RWPE2 (cell line): ENCODE data around the gene CDH16.

Experiments used
- ATAC-seq: fragments of 200-7000 bp; cut with Tn5 transposase; 3 replicates; pipeline ENCODE4 v1.9.1; 2021; ENCODE audit warnings: low read depth
- DNase-seq: peaks from one replicate; pipeline ENCODE4 v3.0.0-alpha.2; 2020; ENCODE audit warnings: low spot score
- H3K27ac ChIP-seq: fragments of 450-650 bp; 2 replicates; pipeline ENCODE4 v1.5.1; 2017; ENCODE audit warnings: mild to moderate bottlenecking; ENCODE audit not compliant: poor library complexity, severe bottlenecking
- H3K27me3 ChIP-seq: fragments of 250-450 bp; sonication (Bioruptor Pico); 2 replicates; pipeline ENCODE4 v1.5.1; 2021; ENCODE audit warnings: mild to moderate bottlenecking, moderate library complexity; ENCODE audit not compliant: insufficient read depth, poor library complexity, severe bottlenecking
- H3K36me3 ChIP-seq: fragments of 250-450 bp; sonication (Bioruptor Pico); 2 replicates; pipeline ENCODE4 v1.5.1; 2020; ENCODE audit warnings: low read depth, mild to moderate bottlenecking, moderate library complexity
- H3K4me1 ChIP-seq: fragments of 250-450 bp; sonication (Bioruptor Pico); 2 replicates; pipeline ENCODE4 v1.5.1; 2021; ENCODE audit warnings: mild to moderate bottlenecking, moderate library complexity; ENCODE audit not compliant: insufficient read depth, poor library complexity, severe bottlenecking
- H3K4me3 ChIP-seq: fragments of 250-450 bp; sonication (Bioruptor Pico); 2 replicates; pipeline ENCODE4 v1.5.1; 2021; ENCODE audit warnings: mild to moderate bottlenecking, moderate library complexity; ENCODE audit not compliant: severe bottlenecking
- H3K9me3 ChIP-seq: fragments of 250-450 bp; sonication (Bioruptor Pico); 2 replicates; pipeline ENCODE4 v1.5.1; 2021; ENCODE audit warnings: mild to moderate bottlenecking, moderate library complexity; ENCODE audit not compliant: severe bottlenecking
- CTCF ChIP-seq: fragments of 450-650 bp; IDR thresholded peaks from one replicate; pipeline ENCODE4 v1.5.1; 2017; ENCODE audit warnings: mild to moderate bottlenecking, moderate library complexity; ENCODE audit not compliant: poor library complexity, severe bottlenecking

The CDH16 gene

GRCh38 chr16:66882702-66883101 is 36.0 kb downstream of the CDH16 start:
- Histone ChIP-seq H3K4me3 (no peak overlapping the region), H3K36me3 (peaks cover 49% of the 10 kb centered on the region), H3K27me3 (no peaks in the 10 kb centered on the region), H3K4me1 (peaks cover 6% of the 10 kb centered on the region), H3K9me3 (no peaks in the 10 kb centered on the region), H3K27ac (no peak overlapping the region)
- DNase-seq (no peak), ATAC-seq (no peak)
- TF ChIP-seq CTCF = no peak

- Histone ChIP-seq H3K4me3 (no peak overlapping the region), H3K36me3 (peaks cover 45% of the 10 kb centered on the region), H3K27me3 (no peaks in the 10 kb centered on the region), H3K9me3 (no peaks in the 10 kb centered on the region), H3K4me1 (peaks cover 6% of the 10 kb centered on the region), H3K27ac (no peak overlapping the region)
- DNase-seq = no peak
- no peak for ATAC-seq
- TF ChIP-seq CTCF = no peak
Observed at GRCh38 chr16:66881964-66882508, 36.6 kb downstream of the CDH16 start.

- no peak for ATAC-seq
- Histone ChIP-seq H3K4me1 (peaks cover 6% of the 10 kb centered on the region), H3K27me3 (no peaks in the 10 kb centered on the region), H3K4me3 (peak overlapping the region; percentile 63), H3K27ac (peak overlapping the region; percentile 34), H3K36me3 (peaks cover 40% of the 10 kb centered on the region), H3K9me3 (no peaks in the 10 kb centered on the region)
- TF ChIP-seq CTCF = no peak
- DNase-seq = no peak
Observed at GRCh38 chr16:66881560-66881959, 37.1 kb downstream of the CDH16 start.

GRCh38 chr16:66881014-66881417 is 37.7 kb downstream of the CDH16 start:
- no peaks in the 10 kb centered on the region for H3K27me3 ChIP-seq
- H3K36me3 ChIP-seq = peaks cover 34% of the 10 kb centered on the region
- no peak for TF ChIP-seq CTCF
- peaks cover 6% of the 10 kb centered on the region for H3K4me1 ChIP-seq
- DNase-seq (no peak), ATAC-seq (peak; percentile 19; the same call in 2 of the 3 replicates)
- peak overlapping the region; percentile 63 for H3K4me3 ChIP-seq
- H3K27ac ChIP-seq = peak overlapping the region; percentile 34
- H3K9me3 ChIP-seq = no peaks in the 10 kb centered on the region

GRCh38 chr16:66880288-66881013 is 38.2 kb downstream of the CDH16 start, which contains the start of gene PDP2:
TSS of gene PDP2 (plus strand) at chr16:66880515. CDS start at chr16:66884285, 3,770 bp downstream.
- peak within 1 kb of the TSS; percentile 34 for H3K27ac ChIP-seq
- no peaks in the 10 kb centered on the region for H3K9me3 ChIP-seq
- H3K27me3 ChIP-seq = no peaks in the 10 kb centered on the region
- ATAC-seq (peak; percentile 98), DNase-seq (peak; percentile 96)
- TF ChIP-seq CTCF = no peak
- H3K36me3 ChIP-seq = peaks cover 29% of the 10 kb centered on the region
- H3K4me3 ChIP-seq = peak within 1 kb of the TSS; percentile 63
- H3K4me1 ChIP-seq = peaks cover 6% of the 10 kb centered on the region
